ENCODE data around the gene BCS1L.
"Not testable (repeated sequence)": the region's sequence is repeated elsewhere in the genome, so short reads cannot be mapped to it uniquely, and the experiment has no call there.

The BCS1L gene

GRCh38 chr2:218659988-218660358, 490 bp downstream of the BCS1L start:
- DNase-seq (ENCODE audit: low read depth in 2 of 2): no peak

GRCh38 chr2:218662377-218662776, 2.9 kb downstream of the BCS1L start:
- no peak for DNase-seq (ENCODE audit: low read depth in 2 of 2)

GRCh38 chr2:218662827-218663226, 3.3 kb downstream of the BCS1L start:
- DNase-seq (ENCODE audit: low read depth in 2 of 2): no peak

GRCh38 chr2:218663901-218664300, 4.4 kb downstream of the BCS1L start:
- DNase-seq (ENCODE audit: low read depth in 2 of 2): no peak

- DNase-seq (ENCODE audit: low read depth in 2 of 2): no peak
Observed at GRCh38 chr2:218664653-218665052, 5.2 kb downstream of the BCS1L start.

- DNase-seq (ENCODE audit: low read depth in 2 of 2): no peak
Observed at GRCh38 chr2:218671097-218671653, 11.7 kb downstream of the BCS1L start.

- DNase-seq (ENCODE audit: low read depth in 2 of 2): peak; percentile 77 to 79
Observed at GRCh38 chr2:218671654-218672566, 12.4 kb downstream of the BCS1L start, which contains the start of the genes RNF25 and STK36. TSS of gene RNF25 (minus strand) at chr2:218672002. CDS start at chr2:218671970, 32 bp downstream. TSS of gene STK36 (plus strand) at chr2:218672086. CDS start at chr2:218672830, 744 bp downstream.

GRCh38 chr2:218679119-218679518, 19.6 kb downstream of the BCS1L start:
- no peak for DNase-seq (ENCODE audit: low read depth in 2 of 2)

- no peak for DNase-seq (ENCODE audit: low read depth in 2 of 2)
Observed at GRCh38 chr2:218680061-218680460, 20.6 kb downstream of the BCS1L start.

GRCh38 chr2:218687400-218688060, 28.0 kb downstream of the BCS1L start:
- DNase-seq (ENCODE audit: low read depth in 2 of 2): not testable (repeated sequence)

GRCh38 chr2:218691234-218691633, 31.8 kb downstream of the BCS1L start:
- DNase-seq (ENCODE audit: low read depth in 2 of 2): no peak

GRCh38 chr2:218694405-218695145, 35.1 kb downstream of the BCS1L start:
- DNase-seq (ENCODE audit: low read depth in 2 of 2): no peak

GRCh38 chr2:218698885-218699284, 39.4 kb downstream of the BCS1L start:
- DNase-seq (ENCODE audit: low read depth in 2 of 2): no peak

GRCh38 chr2:218701806-218702205, 42.3 kb downstream of the BCS1L start:
- DNase-seq (ENCODE audit: low read depth in 2 of 2): no peak

- DNase-seq (ENCODE audit: low read depth in 2 of 2): no peak
Observed at GRCh38 chr2:218703341-218703740, 43.9 kb downstream of the BCS1L start.

GRCh38 chr2:218708086-218708485, 48.6 kb downstream of the BCS1L start:
- no peak for DNase-seq (ENCODE audit: low read depth in 2 of 2)

GRCh38 chr2:218709908-218710307, 50.4 kb downstream of the BCS1L start:
- no peak for DNase-seq (ENCODE audit: low read depth in 2 of 2)

GRCh38 chr2:218710334-218710686, 50.8 kb downstream of the BCS1L start:
- peak in 1 of 2 donors; percentile 5 for DNase-seq (ENCODE audit: low read depth in 2 of 2)

- DNase-seq (ENCODE audit: low read depth in 2 of 2): peak; percentile 97 to 98
Observed at GRCh38 chr2:218710687-218711549, 51.4 kb downstream of the BCS1L start, which contains the start of gene TTLL4. TSS of gene TTLL4 (plus strand) at chr2:218710835. CDS start at chr2:218737677, 26,842 bp downstream.

- DNase-seq (ENCODE audit: low read depth in 2 of 2): no peak
Observed at GRCh38 chr2:218711550-218711929, 52.1 kb downstream of the BCS1L start.
